Amniotic stem cell (primary cell): ENCODE results near the gene PPP1R15B.

ENCODE experiments used
- DNase-seq: peaks from one replicate; lab custom pipeline; 2025; lab: John Stamatoyannopoulos, UW

Gene PPP1R15B

GRCh38 chr1:204400882-204401510, 10.6 kb downstream of the PPP1R15B start:
- no peak for DNase-seq

GRCh38 chr1:204398197-204399125, 13.2 kb downstream of the PPP1R15B start:
- DNase-seq: no peak

- DNase-seq: no peak
These were observed 15.5 kb downstream of the PPP1R15B start for GRCh38 chr1:204396015-204396583.

GRCh38 chr1:204391629-204392028, 20.0 kb downstream of the PPP1R15B start:
- DNase-seq: no peak

GRCh38 chr1:204390751-204391466, 20.7 kb downstream of the PPP1R15B start:
- DNase-seq: no peak

GRCh38 chr1:204385727-204386126, 25.9 kb downstream of the PPP1R15B start:
- DNase-seq: no peak

GRCh38 chr1:204384636-204385352, 26.8 kb downstream of the PPP1R15B start:
- DNase-seq: peak; percentile 9

- no peak for DNase-seq
These were observed 28.3 kb downstream of the PPP1R15B start for GRCh38 chr1:204383163-204383904.

- no peak for DNase-seq
These were observed 28.9 kb downstream of the PPP1R15B start for GRCh38 chr1:204382714-204383083.

DNA sequence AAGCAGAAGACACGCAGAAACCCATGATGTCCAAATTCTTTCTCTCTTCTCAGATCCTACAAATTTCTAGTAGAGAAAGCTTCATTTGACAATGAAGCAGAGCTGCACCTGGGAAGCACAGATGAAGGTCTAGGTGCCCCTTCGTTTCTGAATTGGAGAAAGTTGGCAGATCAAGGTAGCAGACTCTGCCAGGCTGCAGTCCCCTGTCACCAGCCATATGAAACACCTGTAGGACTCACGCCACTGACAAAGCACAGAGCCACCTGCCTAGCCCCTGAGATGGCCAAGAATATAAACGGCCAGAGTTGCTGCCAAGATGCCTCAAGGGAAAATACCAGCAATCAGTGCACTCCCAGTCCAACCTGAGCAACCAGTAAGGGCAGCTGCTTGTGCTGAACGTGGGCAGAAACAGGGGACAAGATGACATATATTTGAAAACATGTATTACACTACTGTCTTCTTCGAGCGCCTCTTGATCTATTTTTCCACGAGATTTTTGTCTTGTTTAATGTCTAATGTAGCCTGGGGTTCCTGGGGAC, 31.3 kb downstream of the PPP1R15B start:
- no peak for DNase-seq

- DNase-seq: no peak
These were observed 33.6 kb downstream of the PPP1R15B start for GRCh38 chr1:204377800-204378668.

- no peak for DNase-seq
These were observed 34.5 kb downstream of the PPP1R15B start for GRCh38 chr1:204376919-204377799.

DNA sequence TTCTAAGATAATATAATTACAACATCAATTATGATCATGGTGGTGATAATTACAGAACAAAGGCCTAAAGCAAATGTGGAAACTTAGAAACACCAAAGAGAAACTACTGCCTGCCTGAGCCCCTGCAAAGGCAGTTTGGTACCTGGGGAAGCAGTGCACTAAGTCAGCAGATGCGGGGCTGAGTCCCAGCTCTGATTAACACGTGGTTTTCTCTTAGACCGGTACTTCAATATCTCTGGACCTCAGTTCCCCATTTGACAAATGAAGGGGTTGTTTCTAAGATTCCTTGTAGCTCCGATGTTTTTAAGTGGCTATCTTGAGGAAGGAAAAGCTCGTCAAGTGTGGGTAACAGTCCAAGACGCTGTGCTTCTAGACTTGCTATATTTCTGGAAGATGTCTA, 35.2 kb downstream of the PPP1R15B start:
- DNase-seq: no peak

- DNase-seq: no peak
These were observed 37.7 kb downstream of the PPP1R15B start for GRCh38 chr1:204373911-204374310.

- no peak for DNase-seq
These were observed 41.4 kb downstream of the PPP1R15B start for GRCh38 chr1:204370176-204370575.

- DNase-seq: no peak
These were observed 42.5 kb downstream of the PPP1R15B start for GRCh38 chr1:204368996-204369726.

GRCh38 chr1:204367956-204368355, 43.7 kb downstream of the PPP1R15B start:
- no peak for DNase-seq
